ENCODE data around the gene SLC7A1. TPM values are rescaled to one million over a fixed set of nuclear protein-coding genes. Genes with fewer than 3 reads are reported as not detected.

The SLC7A1 gene
- total RNA-seq, 2 experiments from 2014 or later = 11.3 to 12.3 TPM

- ChIA-PET CTCF (interaction anchor here (3.0 kb wide), 1 partner anchor 607 kb away, joined by 35 read pairs; no protein-coding TSS in a partner anchor), POLR2A (interaction anchor here (0.6 kb wide), 1 partner anchor 98 kb away, joined by 3 read pairs; no protein-coding TSS in a partner anchor)
- no peak for TF ChIP-seq CTCF (IDR thresholded peaks at IDR 0.05)
- DNase-seq (no peak), ATAC-seq (ENCODE audit: poor library complexity) (no peak)
- Histone ChIP-seq H3K9me3 (ENCODE audit: control insufficient read depth in 1 of 2, insufficient read depth in 1 of 2, low read length in 2 of 2) (no peaks in the 10 kb centered on the region), H3K27ac (ENCODE audit: low read depth in 1 of 2, low read length in 2 of 2) (no peak overlapping the region), H3K4me1 (ENCODE audit: insufficient read depth, low read length) (peaks cover 4% of the 10 kb centered on the region), H3K36me3 (ENCODE audit: insufficient read depth, low read length) (peaks cover 5% of the 10 kb centered on the region), H3K27me3 (ENCODE audit: control insufficient read depth in 1 of 2, insufficient read depth in 2 of 2, low read length in 2 of 2) (peaks cover 0 to 3% of the 10 kb centered on the region in 2 experiments), H3K4me3 (ENCODE audit: low read length) (no peak overlapping the region)
- Mint-ChIP-seq H3K27ac (no peak overlapping the region), H3K4me3 (no peak overlapping the region), H3K9me3 (no peaks in the 10 kb centered on the region), H3K4me1 (ENCODE audit: low read depth) (no peaks in the 10 kb centered on the region), H3K27me3 (peaks cover 20% of the 10 kb centered on the region), H3K36me3 (ENCODE audit: low read depth) (peaks cover 15% of the 10 kb centered on the region)
- intact Hi-C loops (cut with DNase I, micrococcal nuclease) = loop anchor here in 1 of 2 experiments (10.0 kb wide), 1 partner anchor 1067 kb away; no protein-coding TSS in a partner anchor
These were observed 88.1 kb downstream of the SLC7A1 start for GRCh38 chr13:29507356-29507755.

- Histone ChIP-seq H3K9me3 (ENCODE audit: control insufficient read depth in 1 of 2, insufficient read depth in 1 of 2, low read length in 2 of 2) (no peaks in the 10 kb centered on the region), H3K27ac (ENCODE audit: low read depth in 1 of 2, low read length in 2 of 2) (no peak overlapping the region), H3K4me1 (ENCODE audit: insufficient read depth, low read length) (peaks cover 4% of the 10 kb centered on the region), H3K36me3 (ENCODE audit: insufficient read depth, low read length) (peaks cover 4% of the 10 kb centered on the region), H3K4me3 (ENCODE audit: low read length) (no peak overlapping the region), H3K27me3 (ENCODE audit: control insufficient read depth in 1 of 2, insufficient read depth in 2 of 2, low read length in 2 of 2) (peaks cover 0 to 3% of the 10 kb centered on the region in 2 experiments)
- peaks cover under 1% of the 10 kb centered on the region for H3K36me3 Mint-ChIP-seq (ENCODE audit: low read depth)
- no peak for TF ChIP-seq CTCF (IDR thresholded peaks at IDR 0.05)
- ChIA-PET POLR2A (no interaction called here), CTCF (no interaction called here)
- intact Hi-C loops (cut with DNase I, micrococcal nuclease) = loop anchor here in 1 of 2 experiments (10.0 kb wide), 1 partner anchor 1069 kb away; no protein-coding TSS in a partner anchor
- H3K27me3 Mint-ChIP-seq = peaks cover 26% of the 10 kb centered on the region
- H3K27ac Mint-ChIP-seq = no peak overlapping the region
- ATAC-seq (ENCODE audit: poor library complexity) = no peak
- no peaks in the 10 kb centered on the region for H3K4me1 Mint-ChIP-seq (ENCODE audit: low read depth)
- no peaks in the 10 kb centered on the region for H3K9me3 Mint-ChIP-seq
- DNase-seq = no peak
- H3K4me3 Mint-ChIP-seq = no peak overlapping the region
These were observed 89.5 kb downstream of the SLC7A1 start for GRCh38 chr13:29505950-29506349.

- DNase-seq = no peak
- Mint-ChIP-seq H3K4me3 (no peak overlapping the region), H3K9me3 (no peaks in the 10 kb centered on the region), H3K27me3 (peaks cover 26% of the 10 kb centered on the region), H3K4me1 (ENCODE audit: low read depth) (no peaks in the 10 kb centered on the region), H3K27ac (no peak overlapping the region), H3K36me3 (ENCODE audit: low read depth) (no peaks in the 10 kb centered on the region)
- TF ChIP-seq CTCF (IDR thresholded peaks at IDR 0.05) = no peak
- Histone ChIP-seq H3K27me3 (ENCODE audit: control insufficient read depth in 1 of 2, insufficient read depth in 2 of 2, low read length in 2 of 2) (peaks cover 0 to 3% of the 10 kb centered on the region in 2 experiments), H3K36me3 (ENCODE audit: insufficient read depth, low read length) (peaks cover under 1% of the 10 kb centered on the region), H3K9me3 (ENCODE audit: control insufficient read depth in 1 of 2, insufficient read depth in 1 of 2, low read length in 2 of 2) (no peaks in the 10 kb centered on the region), H3K27ac (ENCODE audit: low read depth in 1 of 2, low read length in 2 of 2) (no peak overlapping the region), H3K4me1 (ENCODE audit: insufficient read depth, low read length) (peaks cover 4% of the 10 kb centered on the region), H3K4me3 (ENCODE audit: low read length) (no peak overlapping the region)
- intact Hi-C loops (cut with DNase I, micrococcal nuclease) = loop anchor here in 1 of 2 experiments (10.0 kb wide), 1 partner anchor 1069 kb away; no protein-coding TSS in a partner anchor
- ChIA-PET POLR2A (no interaction called here), CTCF (no interaction called here)
- ATAC-seq (ENCODE audit: poor library complexity) = no peak
These were observed 90.0 kb downstream of the SLC7A1 start for GRCh38 chr13:29505511-29505910.

All from CD4-positive, alpha-beta T cell (primary cell).